Stimulated activated naive CD8-positive, alpha-beta T cell treated with anti-CD3 and anti-CD28 coated beads, Interleukin-15, Interleukin-2, amounts not matched to agents 100 U/mL and 50 U/mL, for 24 hours (primary cell): ENCODE data around the gene DOK6.
"Not testable (repeated sequence)": the region's sequence is repeated elsewhere in the genome, so short reads cannot be mapped to it uniquely, and the experiment has no call there.

Experiments used
- ATAC-seq: fragments of 150-1000 bp; cut with Tn5 transposase; one replicate; pipeline ENCODE4 v1.10.0; 2021
- DNase-seq: peaks from one replicate; pipeline ENCODE4 v3.0.0; 2021

The DOK6 gene

DNA sequence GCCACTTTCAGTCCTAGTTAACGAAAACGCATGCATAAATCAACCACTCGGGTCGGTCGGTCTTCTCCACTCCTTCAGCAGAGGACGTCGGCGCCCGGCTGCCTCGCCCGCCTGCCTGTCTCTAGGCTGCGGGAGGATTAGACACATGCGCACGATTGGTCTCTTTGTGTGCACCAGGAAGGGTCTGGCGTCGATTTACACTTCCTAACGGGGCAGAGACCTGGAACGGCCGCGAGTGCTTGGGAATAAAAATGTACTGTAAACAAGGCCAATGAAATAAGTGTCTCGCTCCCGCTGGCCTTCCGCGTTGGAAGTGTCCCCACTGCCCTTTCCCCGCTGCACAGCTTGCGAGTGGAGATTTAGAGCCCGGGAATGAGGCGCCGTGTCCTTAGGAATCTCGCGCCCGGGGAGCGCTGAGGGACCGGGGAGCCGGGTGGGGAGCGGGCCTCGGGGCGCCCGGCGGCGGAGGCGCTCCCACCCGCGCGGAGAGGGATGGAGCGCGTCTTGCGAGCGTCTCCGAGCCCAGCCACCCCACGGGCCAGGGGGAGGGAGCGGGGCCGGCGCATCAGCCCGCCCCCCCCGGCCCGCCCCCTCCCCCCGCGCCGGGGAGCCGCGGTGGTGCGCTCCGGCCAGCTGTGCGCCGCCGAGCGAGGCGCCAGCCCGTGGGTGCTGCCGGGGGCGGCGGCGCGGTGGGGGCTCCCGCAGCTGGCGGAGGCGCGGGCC lies at the start of gene DOK6:
Gene DOK6 (plus strand): TSS at position 636 of the 723 bp plus-strand sequence.
- ATAC-seq = no peak
- peak; percentile 8 for DNase-seq

DNA sequence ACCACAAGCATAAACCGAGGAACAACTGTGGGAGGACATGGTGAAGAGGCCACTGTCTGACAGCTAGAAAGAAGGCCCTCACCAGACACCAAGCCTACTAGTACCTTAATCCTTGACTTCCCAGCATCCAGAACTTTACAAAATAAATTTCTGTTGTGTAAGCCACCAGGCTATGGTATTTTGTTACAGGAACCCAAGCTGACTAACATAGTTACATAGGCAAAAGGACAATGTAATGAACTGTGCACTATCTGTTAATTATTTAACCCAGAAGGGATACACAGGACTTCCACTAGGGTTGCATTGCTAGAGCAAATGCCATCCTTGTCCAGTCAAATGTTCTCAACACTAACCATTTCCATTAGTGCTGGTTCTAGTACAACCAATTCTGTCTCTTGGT lies 47.7 kb upstream of the DOK6 start:
- ATAC-seq (no peak), DNase-seq (no peak)

DNA sequence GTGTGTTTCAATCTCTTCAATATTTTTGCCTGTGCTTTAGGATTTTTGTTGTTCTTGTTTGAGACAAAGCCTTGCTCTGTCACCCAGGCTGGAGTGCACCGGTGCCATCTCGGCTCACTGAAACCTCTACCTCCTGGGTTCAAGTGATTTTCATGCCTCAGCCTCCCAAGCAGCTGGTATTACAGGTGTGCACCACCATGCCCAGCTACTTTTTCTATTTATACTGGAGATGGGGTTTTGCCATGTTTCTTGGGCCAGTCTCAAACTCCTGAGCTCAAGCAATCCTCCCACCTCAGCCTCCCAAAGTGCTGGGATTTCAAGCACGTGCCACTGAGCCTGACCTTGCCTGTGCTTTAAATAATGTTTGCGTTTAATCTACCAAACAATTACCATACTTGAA lies 43.1 kb upstream of the DOK6 start:
- no peak for DNase-seq
- ATAC-seq = no peak

DNA sequence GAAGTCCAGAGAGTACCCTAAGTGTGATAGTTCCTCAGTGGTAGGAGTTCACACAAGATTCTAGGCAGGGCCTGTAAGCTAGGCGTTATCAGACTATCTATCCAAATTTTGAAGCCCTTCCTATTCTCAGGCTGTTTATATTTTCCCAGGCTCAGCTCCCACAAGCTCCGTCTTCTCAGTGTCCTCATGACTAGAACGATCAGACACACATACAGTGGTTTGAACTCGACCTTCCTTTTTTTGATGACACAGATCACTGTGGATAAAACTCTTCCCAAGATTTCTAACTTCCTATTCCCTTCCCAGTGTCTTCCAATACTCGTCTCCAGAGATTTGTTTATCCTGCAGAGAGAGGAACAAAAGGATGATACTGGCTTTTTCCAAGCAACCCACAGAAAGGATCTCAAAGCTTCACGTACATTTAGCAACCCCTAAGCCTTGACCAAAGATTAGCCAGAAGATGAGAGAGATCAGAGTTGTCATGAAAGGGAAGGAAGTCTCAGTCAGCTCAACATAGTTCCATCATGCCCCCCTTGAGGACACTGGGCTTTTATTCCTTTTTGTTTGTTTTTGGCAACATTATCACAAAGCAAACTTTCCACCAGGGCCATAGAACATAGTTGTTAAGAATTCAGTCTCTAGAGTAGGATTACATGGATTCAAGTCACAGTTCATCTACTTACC lies 42.3 kb upstream of the DOK6 start:
- ATAC-seq = no peak
- DNase-seq = no peak

DNA sequence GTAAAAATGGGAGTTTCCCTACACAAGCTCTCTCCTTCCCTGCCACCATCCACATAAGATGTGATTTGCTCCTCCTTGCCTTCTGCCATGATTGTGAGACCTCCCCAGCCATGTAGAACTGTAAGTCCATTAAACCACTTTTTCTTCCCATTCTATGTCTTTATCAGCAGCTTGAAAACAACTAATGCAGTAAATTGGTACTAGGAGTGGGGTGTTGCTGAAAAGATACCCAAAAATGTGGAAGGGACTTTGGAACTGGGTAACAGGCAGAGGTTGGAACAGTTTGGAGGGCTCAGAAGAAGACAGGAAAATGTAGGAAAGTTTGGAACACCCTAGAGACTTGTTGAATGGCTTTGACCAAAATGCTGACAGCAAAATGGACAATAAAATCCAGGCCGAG lies 40.9 kb upstream of the DOK6 start:
- DNase-seq, ATAC-seq: not testable (repeated sequence)

DNA sequence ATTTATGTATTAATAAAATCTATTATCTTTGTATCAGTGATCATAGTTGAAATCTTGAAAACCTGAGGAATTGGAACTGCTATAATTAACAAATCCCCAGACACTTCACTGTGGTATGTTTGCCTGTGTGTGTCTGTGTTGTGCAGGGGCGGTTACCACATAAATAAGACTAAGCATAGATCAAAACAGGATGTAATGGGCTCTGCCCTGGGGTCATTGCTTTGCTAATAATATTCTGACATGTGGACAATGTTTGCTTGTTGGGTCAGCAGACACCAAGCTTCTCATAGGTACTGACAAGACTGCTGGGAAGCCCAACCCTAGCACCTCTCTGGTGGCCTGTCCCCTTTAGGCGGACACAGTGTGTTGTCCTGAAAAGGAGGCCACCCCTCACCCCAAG lies 35.8 kb upstream of the DOK6 start:
- DNase-seq (no peak), ATAC-seq (no peak)

DNA sequence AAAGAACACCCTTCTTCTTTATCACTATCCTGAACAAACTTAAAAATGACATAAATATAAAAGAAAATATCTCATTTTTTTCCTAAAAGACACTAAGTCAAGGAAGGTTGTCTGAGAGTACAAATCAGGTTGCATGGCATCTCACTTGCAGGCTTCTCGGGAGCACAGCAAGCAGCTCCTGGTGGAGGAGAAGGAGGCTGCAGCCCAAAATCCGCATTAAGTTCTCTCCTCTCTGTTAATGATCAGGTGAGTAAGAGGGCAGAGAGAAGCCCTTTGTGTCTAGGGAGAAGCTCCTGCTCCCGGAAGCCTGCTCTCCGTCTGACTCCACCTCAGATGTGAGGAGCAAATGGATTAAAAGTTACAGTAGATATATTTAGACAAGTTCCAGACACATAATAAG lies 35.0 kb upstream of the DOK6 start:
- DNase-seq = no peak
- no peak for ATAC-seq

DNA sequence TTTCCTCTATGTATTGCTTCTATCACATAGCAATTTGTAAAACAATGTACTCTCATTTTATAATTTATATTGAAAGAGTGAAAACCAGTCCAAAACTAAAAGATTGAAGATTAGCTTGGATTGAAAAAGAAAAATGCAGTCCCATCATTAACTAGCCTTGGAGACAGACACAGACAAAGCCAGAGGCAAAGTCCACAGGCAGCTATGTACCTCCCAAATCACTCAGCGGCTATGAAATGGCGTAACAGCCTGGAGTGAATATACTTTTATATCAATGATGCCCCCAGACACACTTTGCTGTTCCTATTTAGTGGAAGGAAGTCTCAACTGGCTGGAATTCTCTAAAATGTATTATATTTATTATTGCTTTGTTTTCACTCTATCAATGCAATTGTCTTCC lies 33.6 kb upstream of the DOK6 start:
- no peak for ATAC-seq
- DNase-seq = no peak

DNA sequence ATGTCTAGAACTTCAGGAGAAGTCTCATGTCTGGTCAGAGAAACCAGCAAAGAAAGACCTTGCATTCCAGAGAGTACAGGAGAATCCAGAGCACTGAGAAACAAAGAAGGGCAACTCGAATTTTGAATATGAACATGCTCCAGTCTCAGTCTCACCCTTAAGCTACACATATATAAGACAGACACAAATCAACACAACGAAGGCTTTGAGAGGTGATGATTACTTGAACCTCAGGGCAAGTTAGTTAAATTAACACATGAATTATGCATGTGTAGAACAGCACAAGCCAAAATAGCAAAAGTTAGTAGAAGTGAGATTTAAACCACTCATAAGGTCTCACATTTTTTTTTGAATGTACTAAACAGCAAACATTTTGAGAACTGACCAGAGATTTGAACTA lies 29.0 kb upstream of the DOK6 start:
- DNase-seq (no peak), ATAC-seq (no peak)

DNA sequence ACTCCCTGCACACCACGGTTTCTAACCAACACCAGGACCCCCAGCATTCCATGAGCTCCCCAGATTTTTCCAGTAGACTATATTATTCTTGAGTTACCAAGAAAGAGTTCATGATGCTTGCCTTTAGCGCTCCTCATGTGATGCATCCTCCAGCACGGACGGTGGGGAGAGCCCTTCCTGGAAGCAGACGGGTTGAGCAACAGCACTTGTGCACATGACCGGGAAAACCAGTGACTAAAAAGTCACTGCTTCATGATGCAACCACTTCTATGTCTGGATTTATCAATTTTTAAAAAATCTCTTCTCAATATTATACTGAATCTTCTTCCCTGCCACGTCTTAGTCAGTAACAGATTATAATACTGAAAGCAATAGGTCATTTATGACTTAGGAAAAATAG lies 20.4 kb upstream of the DOK6 start:
- no peak for DNase-seq
- no peak for ATAC-seq

DNA sequence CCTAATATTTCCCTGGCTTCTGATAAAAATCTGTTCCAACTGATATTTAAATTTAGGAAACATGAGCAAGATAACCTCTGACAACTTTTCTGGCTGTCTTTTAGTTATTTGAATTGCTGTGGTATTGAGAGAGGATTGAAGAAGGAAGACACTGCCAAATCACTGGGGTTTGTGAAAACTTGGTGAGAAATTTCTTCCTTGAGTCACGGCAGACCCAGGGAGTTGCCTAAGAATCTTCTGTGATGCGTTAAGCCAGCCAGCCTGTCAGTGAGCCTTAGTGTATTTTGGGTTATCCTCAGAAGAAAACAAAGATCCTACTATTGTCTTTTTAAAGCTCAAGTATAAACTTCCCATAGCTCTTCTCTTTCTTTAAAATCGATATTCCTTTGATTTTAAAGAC lies 17.5 kb upstream of the DOK6 start:
- DNase-seq (no peak), ATAC-seq (no peak)

DNA sequence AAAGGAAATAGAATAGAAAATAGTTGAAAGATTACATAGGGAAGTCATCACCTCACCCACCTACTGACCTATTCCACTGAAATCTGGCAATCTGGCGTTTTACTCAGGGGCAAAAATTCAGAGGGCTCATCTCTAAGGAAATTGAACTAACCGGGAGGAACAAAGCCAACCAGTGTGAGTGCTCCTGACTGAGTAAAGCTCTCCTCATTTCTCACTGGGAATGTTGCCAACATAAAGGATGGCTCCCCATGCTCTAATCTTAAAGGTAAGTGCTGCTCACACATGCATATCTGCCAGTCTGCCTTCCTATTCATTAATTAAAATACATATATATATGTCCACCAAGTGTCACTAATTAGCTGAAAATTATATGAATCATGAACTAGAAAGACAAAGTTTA lies 13.5 kb upstream of the DOK6 start:
- DNase-seq (no peak), ATAC-seq (no peak)

DNA sequence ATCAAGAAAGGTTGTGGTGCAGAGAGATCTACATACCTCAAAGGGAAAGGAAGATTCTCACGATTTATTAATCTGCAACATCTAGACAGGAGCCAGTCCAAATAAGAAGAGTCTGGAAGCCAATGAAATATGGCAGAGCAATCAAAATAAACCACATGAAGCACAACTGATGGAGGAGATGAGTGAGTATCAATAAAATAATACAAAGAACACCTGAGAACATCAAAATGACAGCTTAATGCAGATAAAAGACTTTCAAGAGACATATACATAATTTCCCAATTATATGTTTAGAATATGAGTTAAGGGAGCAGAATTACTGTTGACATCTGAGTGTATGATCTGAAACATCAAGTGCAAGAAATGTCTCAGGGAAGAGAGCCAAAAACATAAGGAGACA lies 12.5 kb upstream of the DOK6 start:
- DNase-seq = no peak
- ATAC-seq = no peak

DNA sequence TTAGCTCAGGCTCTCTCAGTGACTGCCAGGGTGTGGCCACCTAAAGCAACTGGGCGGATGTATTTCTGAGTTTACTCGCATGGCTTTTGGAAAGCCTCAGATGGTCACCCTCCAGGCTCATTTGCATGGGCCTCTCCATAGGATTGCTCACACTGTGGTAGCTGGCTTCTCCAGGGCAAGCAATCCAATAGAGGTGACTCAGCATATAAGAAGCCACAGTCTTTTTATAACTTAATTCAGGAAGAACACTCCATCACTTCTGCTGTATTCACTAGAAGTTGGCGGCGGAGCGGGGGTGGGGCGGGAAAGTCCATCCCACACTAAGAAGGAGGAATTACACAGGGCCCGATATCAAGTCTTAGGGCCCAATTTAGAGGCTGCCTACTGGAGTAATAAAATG lies 3.6 kb upstream of the DOK6 start:
- DNase-seq (no peak), ATAC-seq (no peak)

DNA sequence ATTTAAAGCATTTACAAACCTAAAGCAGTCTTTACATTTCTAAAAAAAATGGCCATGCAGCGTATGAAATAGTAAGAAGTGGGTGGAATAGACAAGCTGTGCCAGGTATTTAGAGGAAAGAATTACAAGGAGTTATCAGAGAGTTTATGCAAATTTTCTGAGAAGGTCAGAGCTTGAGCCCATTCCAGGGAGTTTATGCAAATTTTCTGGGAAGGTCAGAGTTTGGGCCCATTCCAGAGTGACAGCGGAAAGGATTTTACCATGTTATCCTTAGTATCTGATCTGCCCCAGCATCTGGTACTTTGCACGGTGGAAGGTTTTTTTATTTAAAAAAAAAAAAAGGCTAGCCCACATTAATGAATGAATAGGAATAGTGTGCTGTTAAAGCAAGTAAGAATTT lies 1.4 kb upstream of the DOK6 start:
- ATAC-seq = no peak

DNA sequence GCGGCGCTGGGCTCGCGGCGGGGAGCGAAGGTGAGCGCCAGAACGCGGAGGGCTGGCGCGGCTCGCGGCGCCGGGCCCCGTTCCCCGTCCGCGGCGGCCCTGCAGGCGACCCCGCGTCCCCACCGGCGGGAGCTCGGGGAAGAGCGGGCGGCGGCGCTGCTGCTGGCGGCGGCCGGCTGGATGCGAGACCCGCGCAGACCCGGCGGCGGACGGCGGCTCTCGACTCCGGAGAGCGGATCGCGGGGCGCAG lies 213 bp downstream of the DOK6 start:
- DNase-seq = no peak
- ATAC-seq = no peak

More for the DNA sequence above, 1.4 kb upstream of the DOK6 start:
- DNase-seq = no peak

DNA sequence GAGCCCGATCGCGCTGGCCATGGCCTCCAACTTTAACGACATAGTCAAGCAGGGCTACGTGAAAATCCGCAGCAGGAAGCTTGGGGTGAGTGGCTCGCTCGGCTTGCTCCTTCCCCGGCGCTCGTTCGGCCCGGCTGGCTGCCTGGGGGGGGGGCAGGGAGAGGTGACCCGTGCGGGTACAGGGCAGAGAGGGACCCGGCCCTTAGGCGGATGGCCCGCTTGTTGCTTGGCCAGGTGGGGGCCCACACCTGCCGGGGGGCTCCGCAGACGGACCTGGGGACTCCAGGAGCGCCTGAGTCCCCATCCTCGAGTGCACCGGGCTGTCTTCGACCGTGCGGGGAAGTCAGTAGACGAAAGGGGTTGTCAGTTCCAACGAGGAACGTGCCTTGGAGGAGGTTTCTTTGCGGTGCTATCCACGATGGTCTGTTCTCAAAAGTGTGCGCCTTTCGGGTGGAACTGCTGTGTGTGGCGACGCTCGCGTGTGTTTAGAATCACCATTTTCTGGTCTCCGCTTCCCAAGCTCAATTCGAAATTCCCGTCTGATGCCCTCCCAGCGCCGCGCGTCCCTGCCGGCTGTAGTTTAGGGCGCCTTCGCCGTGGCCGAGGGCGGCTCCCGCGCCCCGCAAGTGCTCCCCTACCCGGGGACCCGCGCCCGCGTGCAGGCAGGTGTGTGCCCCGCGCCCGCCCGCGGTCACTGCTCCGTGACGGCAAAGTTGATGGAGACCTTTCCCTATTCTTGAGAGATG lies 711 bp downstream of the DOK6 start:
- ATAC-seq = peak; percentile 38
- DNase-seq = no peak

DNA sequence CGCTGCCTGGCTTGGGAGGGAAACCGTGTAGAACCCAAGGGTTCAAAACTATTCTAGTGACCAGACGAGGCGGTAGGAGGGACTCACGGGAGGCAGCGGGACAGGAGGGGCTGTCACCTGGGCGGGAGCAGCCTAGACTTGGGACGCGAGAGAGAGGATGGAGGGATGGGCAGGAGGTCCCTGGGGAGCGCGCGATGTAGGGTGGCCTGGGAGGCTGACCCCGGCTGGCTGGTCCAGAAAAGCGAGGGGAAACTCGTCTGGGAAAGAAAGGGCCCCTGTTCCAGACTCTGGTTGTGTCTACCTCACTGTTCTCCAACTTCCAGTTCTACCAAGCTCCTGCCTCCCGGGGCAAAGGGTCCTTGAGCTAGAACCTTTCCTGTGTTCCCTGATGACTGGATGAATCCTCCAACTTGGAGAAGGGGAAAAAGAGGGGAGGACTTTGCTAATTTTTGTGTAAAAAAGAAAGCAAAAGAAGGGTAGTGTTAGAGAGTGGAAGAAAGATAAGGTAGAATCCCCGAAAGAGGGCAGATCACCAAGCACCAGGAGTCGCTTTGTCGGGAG lies 1.4 kb downstream of the DOK6 start:
- ATAC-seq = no peak
- no peak for DNase-seq

DNA sequence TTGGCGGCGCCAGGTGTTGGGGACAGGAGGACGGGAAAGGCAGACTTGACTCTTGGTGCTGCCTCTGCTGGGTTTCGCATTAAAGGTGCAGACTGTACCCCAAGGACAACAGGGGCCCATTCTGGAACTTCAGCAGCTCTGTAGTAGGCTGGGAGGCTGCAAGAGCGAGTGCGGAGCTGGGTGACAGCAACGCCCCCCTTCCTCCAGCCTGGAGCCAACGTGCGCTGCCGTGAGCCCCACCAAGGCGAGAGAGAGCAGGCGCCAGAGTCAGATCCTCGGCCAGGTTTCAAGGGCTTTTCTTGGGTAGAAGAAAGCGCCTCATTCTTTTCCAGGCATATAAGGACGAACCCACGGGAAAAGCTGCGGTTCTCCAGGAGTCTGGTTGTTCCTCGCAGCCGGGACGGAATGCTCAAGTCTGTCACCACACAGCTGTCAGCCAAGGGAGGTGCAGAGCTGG lies 1.9 kb downstream of the DOK6 start:
- DNase-seq (no peak), ATAC-seq (no peak)

DNA sequence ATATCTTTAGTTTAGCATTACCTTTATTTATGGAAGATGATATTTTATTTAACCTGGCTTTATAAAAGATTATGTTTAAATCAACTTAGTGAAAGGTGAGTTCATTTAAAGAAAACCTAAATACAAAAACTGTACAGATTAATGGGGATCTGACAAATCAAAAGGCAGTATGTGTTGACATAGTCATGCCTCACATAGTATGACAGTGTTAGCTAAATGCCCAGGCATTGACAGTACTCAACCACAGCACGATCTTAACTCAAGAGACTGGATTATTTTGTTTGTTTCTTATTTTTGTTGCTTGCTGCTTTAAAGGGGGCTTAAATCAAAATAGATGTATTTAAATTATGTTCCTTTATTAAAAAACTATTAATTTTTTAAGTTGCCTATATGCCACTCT lies 7.8 kb downstream of the DOK6 start:
- no peak for DNase-seq
- no peak for ATAC-seq

DNA sequence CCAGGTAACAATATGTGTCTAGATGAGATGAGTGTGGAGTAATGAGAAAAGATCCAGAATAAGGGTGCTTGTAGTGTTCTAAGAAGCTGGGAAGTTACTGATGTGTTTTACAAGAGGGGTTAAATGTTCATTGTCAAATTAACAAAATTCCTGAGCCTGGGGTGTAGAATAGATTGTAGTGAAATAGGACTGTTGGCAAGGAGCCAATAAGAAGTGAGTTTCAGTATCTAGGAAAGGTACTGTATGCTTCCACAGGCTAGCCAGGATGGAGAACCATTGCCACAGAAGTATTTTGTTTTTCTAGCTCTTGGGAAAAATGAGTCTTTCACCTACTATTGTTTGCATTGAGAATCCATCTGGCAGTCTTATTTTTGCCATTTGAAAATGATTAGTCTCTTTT lies 10.5 kb downstream of the DOK6 start:
- DNase-seq = no peak
- no peak for ATAC-seq

DNA sequence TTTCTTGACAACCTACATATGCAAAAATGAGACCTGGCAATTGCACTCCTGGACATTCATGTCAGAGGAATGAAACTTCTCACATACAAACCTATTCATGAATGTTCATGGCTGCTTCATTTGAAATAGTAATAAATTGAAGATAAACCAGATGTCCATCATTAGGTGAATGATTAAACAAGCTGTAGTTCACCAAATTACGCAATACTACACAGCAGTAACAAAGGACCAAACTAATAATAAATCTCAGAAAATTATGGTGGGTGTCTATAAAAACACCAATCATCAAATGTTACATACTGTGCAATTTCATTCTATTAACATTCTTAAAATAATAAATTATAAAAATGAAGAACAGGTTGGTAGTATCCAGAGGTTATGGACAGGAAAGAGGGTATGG lies 13.5 kb downstream of the DOK6 start:
- DNase-seq (no peak), ATAC-seq (no peak)

DNA sequence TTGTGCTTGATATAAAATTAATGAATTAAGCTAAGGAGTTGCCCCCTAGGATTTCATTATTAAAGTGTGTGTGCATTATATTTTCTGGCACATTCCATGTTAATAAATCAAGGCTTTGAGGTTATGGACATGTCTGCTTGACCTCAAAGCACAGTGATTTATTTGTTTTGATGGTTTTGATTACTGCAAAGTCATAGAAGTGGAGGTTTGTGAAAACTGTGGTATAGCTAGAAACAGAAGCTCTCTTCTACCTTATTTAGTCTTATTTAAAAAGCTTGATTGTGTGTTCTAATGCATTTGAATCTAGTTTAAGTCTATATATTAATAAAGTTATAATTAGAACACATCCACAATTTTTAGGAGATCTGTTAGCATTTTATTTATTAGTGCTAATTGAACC lies 32.2 kb downstream of the DOK6 start:
- no peak for ATAC-seq
- no peak for DNase-seq
